SK-N-SH treated with all-trans-retinoic acid at 6 μM for 48 hours (cell line): ENCODE results near the gene PES1.
"Not testable (repeated sequence)": the region's sequence is repeated elsewhere in the genome, so short reads cannot be mapped to it uniquely, and the experiment has no call there.

Experiments used
- ATAC-seq: fragments of 200-7000 bp; cut with Tn5 transposase; 3 replicates; pipeline ENCODE4 v1.9.1; 2020; ENCODE audit warnings: mild to moderate bottlenecking, moderate library complexity
- ARNTL ChIP-seq: fragments of 450-650 bp; formaldehyde crosslinking; IDR thresholded peaks from 2 replicates; pipeline ENCODE4 v1.5.0; 2020; ENCODE audit warnings: low read depth, mild to moderate bottlenecking, moderate library complexity, borderline replicate concordance
- BACH2 ChIP-seq: fragments of 250-450 bp; sonication (Bioruptor Pico); IDR thresholded peaks from 2 replicates; pipeline ENCODE4 v1.9.0; 2021; ENCODE audit warnings: mild to moderate bottlenecking, borderline replicate concordance
- CSDC2 ChIP-seq: fragments of 250-450 bp; sonication (Bioruptor Pico); IDR thresholded peaks from 2 replicates; pipeline ENCODE4 v1.5.0; 2020; ENCODE audit warnings: mild to moderate bottlenecking, moderate library complexity
- CSRNP3 ChIP-seq: fragments of 250-450 bp; sonication (Bioruptor Pico); IDR thresholded peaks from 2 replicates; pipeline ENCODE4 v1.5.1; 2021; ENCODE audit warnings: mild to moderate bottlenecking, moderate library complexity
- ESRRG ChIP-seq: fragments of 250-450 bp; sonication (Bioruptor Pico); IDR thresholded peaks from 2 replicates; pipeline ENCODE4 v1.6.1; 2021; ENCODE audit warnings: mild to moderate bottlenecking
- GLIS3 ChIP-seq: fragments of 250-450 bp; sonication (Bioruptor Pico); IDR thresholded peaks from 2 replicates; pipeline ENCODE4 v1.5.0; 2020; ENCODE audit warnings: mild to moderate bottlenecking, moderate library complexity
- ISL1 ChIP-seq: fragments of 250-450 bp; sonication (Bioruptor Pico); IDR thresholded peaks from 2 replicates; pipeline ENCODE4 v2.1.2; 2022; ENCODE audit warnings: mild to moderate bottlenecking, moderate library complexity
- OSR1 ChIP-seq: fragments of 250-450 bp; sonication (Bioruptor Pico); IDR thresholded peaks from 2 replicates; pipeline ENCODE4 v1.8.0; 2022; ENCODE audit warnings: moderate library complexity, mild to moderate bottlenecking, inconsistent platforms
- RARB ChIP-seq: fragments of 250-450 bp; sonication (Bioruptor Pico); IDR thresholded peaks from 2 replicates; pipeline ENCODE4 v1.8.0; 2021; ENCODE audit warnings: mild to moderate bottlenecking, moderate library complexity
- SNAI2 ChIP-seq: fragments of 250-450 bp; sonication (Bioruptor Pico); IDR thresholded peaks from 2 replicates; pipeline ENCODE4 v1.5.0; 2020; ENCODE audit warnings: mild to moderate bottlenecking, moderate library complexity
- TCF4 ChIP-seq: fragments of 250-450 bp; sonication (Bioruptor Pico); IDR thresholded peaks from 2 replicates; pipeline ENCODE4 v1.8.0; 2021; ENCODE audit warnings: mild to moderate bottlenecking, moderate library complexity, borderline replicate concordance
- TOX ChIP-seq: fragments of 250-450 bp; sonication (Bioruptor Pico); IDR thresholded peaks from 2 replicates; pipeline ENCODE4 v1.8.0; 2021; ENCODE audit warnings: mild to moderate bottlenecking, moderate library complexity, borderline replicate concordance
- ZC3H10 ChIP-seq: fragments of 250-450 bp; sonication (Bioruptor Pico); IDR thresholded peaks from 2 replicates; pipeline ENCODE4 v1.5.1; 2021; ENCODE audit warnings: mild to moderate bottlenecking, moderate library complexity
- ZFP3 ChIP-seq: fragments of 250-450 bp; sonication (Bioruptor Pico); IDR thresholded peaks from 2 replicates; pipeline ENCODE4 v1.5.0; 2020; ENCODE audit warnings: mild to moderate bottlenecking, moderate library complexity
- ZFP30 ChIP-seq: fragments of 450-650 bp; formaldehyde crosslinking; IDR thresholded peaks from 2 replicates; pipeline ENCODE4 v1.5.0; 2022; ENCODE audit warnings: mild to moderate bottlenecking, moderate library complexity
- ZNF565 ChIP-seq: fragments of 450-650 bp; formaldehyde crosslinking; conservative IDR thresholded peaks from 2 replicates; pipeline ENCODE4 v1.5.0; 2020; ENCODE audit warnings: low read depth, mild to moderate bottlenecking, moderate library complexity
- ZNF70 ChIP-seq: fragments of 450-650 bp; formaldehyde crosslinking; IDR thresholded peaks from 2 replicates; pipeline ENCODE4 v1.5.0; 2020; ENCODE audit warnings: mild to moderate bottlenecking, moderate library complexity
- TF ChIP-seq, protein P1 (sequence below): fragments of 250-450 bp; sonication (Bioruptor Pico); IDR thresholded peaks from 2 replicates; pipeline ENCODE4 v1.8.0; 2020; ENCODE audit warnings: mild to moderate bottlenecking, moderate library complexity, borderline replicate concordance
- TF ChIP-seq, protein P2 (sequence below): fragments of 250-450 bp; sonication (Bioruptor Pico); IDR thresholded peaks from 2 replicates; pipeline ENCODE4 v1.5.1; 2020; ENCODE audit warnings: low read depth, mild to moderate bottlenecking, moderate library complexity
- TF ChIP-seq, protein P3 (sequence below): fragments of 250-450 bp; sonication (Bioruptor Pico); IDR thresholded peaks from 2 replicates; pipeline ENCODE4 v1.8.0; 2021; ENCODE audit warnings: low read depth, mild to moderate bottlenecking, moderate library complexity, borderline replicate concordance

Gene PES1

DNA sequence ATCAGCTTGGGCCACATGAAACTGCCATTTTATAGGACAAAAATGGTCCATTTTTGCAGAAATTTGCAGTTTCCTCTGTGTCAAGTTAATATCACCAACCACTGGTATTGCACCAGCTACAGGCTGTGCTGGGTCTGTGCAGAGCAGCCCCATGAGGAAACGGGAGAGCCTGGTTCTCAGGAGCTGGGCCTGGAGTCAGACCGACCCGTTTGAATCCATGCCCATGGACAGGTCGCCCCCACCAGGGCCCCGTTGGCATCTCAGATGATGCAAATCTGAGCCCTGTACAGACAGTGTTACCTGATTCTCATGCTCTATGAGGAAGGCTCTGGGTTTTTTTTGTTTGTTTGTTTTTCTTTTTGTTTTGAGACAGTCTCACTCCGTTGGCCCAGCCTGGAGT lies 35.3 kb downstream of the PES1 start (continued):
- TF ChIP-seq SNAI2 (CRISPR knock-in tag) (no peak), GLIS3 (CRISPR knock-in tag) (no peak)
- TF ChIP-seq, all 23 proteins: peak for 0

DNA sequence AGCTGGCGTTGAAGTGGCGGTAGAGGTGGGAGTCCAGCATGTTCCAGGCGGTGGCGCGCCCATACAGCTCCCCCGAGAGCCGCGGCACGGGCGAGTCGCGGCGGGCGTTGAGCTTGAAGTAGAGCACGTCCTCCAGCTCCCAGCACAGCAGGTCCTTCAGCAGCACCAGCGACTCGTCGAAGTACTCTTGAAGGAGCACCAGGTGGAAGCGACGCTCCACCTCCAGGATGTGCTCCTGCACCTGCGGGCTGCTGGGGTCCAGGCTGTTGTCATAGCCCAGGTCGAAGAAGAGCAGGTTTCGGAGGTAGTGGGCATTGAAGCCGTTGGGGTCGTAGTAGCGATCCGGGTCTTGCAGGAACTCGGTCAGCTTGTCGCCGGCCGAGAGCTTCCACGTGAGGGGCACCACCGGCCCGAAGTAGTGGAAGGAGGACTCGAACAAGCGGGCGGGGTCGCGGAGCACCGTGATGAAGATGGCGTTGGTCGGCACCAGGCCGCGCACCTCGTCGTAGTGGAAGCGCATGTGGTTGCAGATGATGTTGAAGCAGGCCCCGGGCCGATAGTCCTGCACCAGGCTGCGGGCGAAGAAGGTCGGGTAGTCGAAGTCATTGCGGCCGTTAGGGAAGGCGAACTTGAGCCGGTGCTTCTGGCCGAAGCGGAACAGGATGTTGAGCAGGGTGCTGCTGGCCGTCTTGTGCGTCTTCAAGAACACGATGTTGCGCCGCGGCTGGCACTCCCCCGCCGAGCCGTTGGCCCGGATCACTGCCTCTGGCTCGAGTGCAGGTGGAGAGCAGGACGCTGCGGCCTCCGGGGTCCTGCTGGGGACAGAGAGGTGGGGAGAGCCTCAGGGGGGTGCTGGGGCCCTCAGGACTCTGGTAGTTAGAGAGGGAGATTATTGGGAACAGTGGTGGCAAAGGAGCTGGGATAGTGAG lies 36.2 kb downstream of the PES1 start:
- no peak for TF ChIP-seq ISL1 (CRISPR knock-in tag)
- TF ChIP-seq SNAI2 (CRISPR knock-in tag) = no peak
- TF ChIP-seq CSDC2 (CRISPR knock-in tag) = no peak
- TF ChIP-seq, protein P1, sequence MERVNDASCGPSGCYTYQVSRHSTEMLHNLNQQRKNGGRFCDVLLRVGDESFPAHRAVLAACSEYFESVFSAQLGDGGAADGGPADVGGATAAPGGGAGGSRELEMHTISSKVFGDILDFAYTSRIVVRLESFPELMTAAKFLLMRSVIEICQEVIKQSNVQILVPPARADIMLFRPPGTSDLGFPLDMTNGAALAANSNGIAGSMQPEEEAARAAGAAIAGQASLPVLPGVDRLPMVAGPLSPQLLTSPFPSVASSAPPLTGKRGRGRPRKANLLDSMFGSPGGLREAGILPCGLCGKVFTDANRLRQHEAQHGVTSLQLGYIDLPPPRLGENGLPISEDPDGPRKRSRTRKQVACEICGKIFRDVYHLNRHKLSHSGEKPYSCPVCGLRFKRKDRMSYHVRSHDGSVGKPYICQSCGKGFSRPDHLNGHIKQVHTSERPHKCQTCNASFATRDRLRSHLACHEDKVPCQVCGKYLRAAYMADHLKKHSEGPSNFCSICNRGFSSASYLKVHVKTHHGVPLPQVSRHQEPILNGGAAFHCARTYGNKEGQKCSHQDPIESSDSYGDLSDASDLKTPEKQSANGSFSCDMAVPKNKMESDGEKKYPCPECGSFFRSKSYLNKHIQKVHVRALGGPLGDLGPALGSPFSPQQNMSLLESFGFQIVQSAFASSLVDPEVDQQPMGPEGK (CRISPR knock-in tag) = no peak
- no peak for TF ChIP-seq BACH2 (CRISPR knock-in tag)
- TF ChIP-seq OSR1 (CRISPR knock-in tag) = no peak
- no peak for TF ChIP-seq ARNTL (CRISPR knock-in tag)
- TF ChIP-seq, protein P2, sequence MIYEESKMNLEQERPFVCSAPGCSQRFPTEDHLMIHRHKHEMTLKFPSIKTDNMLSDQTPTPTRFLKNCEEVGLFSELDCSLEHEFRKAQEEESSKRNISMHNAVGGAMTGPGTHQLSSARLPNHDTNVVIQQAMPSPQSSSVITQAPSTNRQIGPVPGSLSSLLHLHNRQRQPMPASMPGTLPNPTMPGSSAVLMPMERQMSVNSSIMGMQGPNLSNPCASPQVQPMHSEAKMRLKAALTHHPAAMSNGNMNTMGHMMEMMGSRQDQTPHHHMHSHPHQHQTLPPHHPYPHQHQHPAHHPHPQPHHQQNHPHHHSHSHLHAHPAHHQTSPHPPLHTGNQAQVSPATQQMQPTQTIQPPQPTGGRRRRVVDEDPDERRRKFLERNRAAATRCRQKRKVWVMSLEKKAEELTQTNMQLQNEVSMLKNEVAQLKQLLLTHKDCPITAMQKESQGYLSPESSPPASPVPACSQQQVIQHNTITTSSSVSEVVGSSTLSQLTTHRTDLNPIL (CRISPR knock-in tag) = no peak
- TF ChIP-seq, all 23 proteins: peak for 0
- ATAC-seq = no peak

- no peak for ATAC-seq
- TF ChIP-seq GLIS3 (CRISPR knock-in tag) (no peak), CSDC2 (CRISPR knock-in tag) (no peak), ZC3H10 (CRISPR knock-in tag) (no peak), ARNTL (CRISPR knock-in tag) (no peak), TCF4 (no peak), ZFP30 (CRISPR knock-in tag) (no peak), ZNF70 (CRISPR knock-in tag) (no peak), SNAI2 (CRISPR knock-in tag) (no peak), OSR1 (CRISPR knock-in tag) (no peak), ZNF565 (CRISPR knock-in tag) (no peak), ESRRG (CRISPR knock-in tag) (no peak)
- TF ChIP-seq, protein P3, sequence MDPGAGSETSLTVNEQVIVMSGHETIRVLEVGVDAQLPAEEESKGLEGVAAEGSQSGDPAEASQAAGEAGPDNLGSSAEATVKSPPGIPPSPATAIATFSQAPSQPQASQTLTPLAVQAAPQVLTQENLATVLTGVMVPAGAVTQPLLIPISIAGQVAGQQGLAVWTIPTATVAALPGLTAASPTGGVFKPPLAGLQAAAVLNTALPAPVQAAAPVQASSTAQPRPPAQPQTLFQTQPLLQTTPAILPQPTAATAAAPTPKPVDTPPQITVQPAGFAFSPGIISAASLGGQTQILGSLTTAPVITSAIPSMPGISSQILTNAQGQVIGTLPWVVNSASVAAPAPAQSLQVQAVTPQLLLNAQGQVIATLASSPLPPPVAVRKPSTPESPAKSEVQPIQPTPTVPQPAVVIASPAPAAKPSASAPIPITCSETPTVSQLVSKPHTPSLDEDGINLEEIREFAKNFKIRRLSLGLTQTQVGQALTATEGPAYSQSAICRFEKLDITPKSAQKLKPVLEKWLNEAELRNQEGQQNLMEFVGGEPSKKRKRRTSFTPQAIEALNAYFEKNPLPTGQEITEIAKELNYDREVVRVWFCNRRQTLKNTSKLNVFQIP = no peak
- TF ChIP-seq, protein P2 (CRISPR knock-in tag) = no peak
Measured at GRCh38 chr22:30553971-30554370, 37.7 kb downstream of the PES1 start.

DNA sequence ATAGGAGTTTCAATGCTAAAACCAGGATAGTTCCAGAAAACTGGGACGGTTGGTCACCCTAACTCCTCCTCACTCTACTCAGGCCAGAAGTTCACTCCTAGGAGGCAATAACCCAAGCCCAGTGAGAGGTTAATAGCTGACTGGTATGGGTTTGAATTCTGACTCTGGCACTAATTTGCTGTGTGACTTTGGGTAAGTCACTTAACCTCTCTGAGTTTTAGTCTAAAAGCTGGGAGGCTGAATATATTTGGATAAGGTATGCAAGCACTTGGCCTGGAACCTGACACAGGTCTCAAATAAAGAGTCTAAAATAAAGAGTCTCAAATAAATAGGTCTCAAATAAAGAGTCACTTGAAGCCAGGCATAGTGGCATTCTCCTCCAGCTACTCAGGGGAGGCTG lies 39.0 kb downstream of the PES1 start:
- TF ChIP-seq ZFP3 (CRISPR knock-in tag) (no peak), RARB (no peak), CSDC2 (CRISPR knock-in tag) (no peak), CSRNP3 (CRISPR knock-in tag) (no peak), TOX (CRISPR knock-in tag) (no peak)
- ATAC-seq = no peak

GRCh38 chr22:30551813-30552212 lies 39.9 kb downstream of the PES1 start:
- not testable (repeated sequence) for ATAC-seq
